Ovary (tissue), 9 donors: Measurements from ENCODE around the gene TFDP2. TPM values are rescaled to one million over a fixed set of nuclear protein-coding genes. Genes with fewer than 3 reads are reported as not detected.

Source experiments
- DNase-seq, 5 donors: peaks; one replicate each; pipeline ENCODE4 v3.0.0-alpha.2; 2019 to 2020
- H3K27ac ChIP-seq, 2 donors: fragments of 200-600 bp; one replicate each; pipeline versions ENCODE4 v1.5.1 to v1.8.0; 2019 to 2022
- H3K27me3 ChIP-seq: fragments of 200-600 bp; one replicate; pipeline ENCODE4 v1.8.0; 2022
- H3K36me3 ChIP-seq: fragments of 200-600 bp; sonication (generic); one replicate; pipeline ENCODE4 v1.5.1; 2019
- H3K4me1 ChIP-seq: one replicate; pipeline ENCODE4 v1.8.1; 2013; ENCODE audit warnings: mild to moderate bottlenecking, moderate library complexity; ENCODE audit not compliant: insufficient read depth
- H3K4me3 ChIP-seq: fragments of 200-600 bp; sonication (generic); one replicate; pipeline ENCODE4 v1.5.1; 2017
- H3K9me3 ChIP-seq, 2 donors: fragments of 200-600 bp in 1 of 2; sonication (generic) in 1 of 2; one replicate each; pipeline versions ENCODE4 v1.5.1 to v1.8.1; 2013 to 2019; ENCODE audit warnings: mild to moderate bottlenecking in 1 of 2, moderate library complexity in 1 of 2
- EP300 ChIP-seq: sonication (generic); formaldehyde crosslinking; IDR thresholded peaks from one replicate; pipeline ENCODE4 v1.6.1; 2017; ENCODE audit warnings: antibody characterized with exemption
- POLR2A ChIP-seq: fragments of 450-650 bp; IDR thresholded peaks from one replicate; pipeline ENCODE4 v1.6.1; 2017; ENCODE audit warnings: antibody characterized with exemption, mild to moderate bottlenecking, moderate library complexity
- WGBS, 3 donors: extraction: QIAGEN DNeasy Blood & Tissue Kit in 1 of 3; methylation state at CpG; one replicate each; pipeline versions ENCODE4 v1.1.5 to v1.1.7; 2013 to 2017; 5-methylcytosine and 5-hydroxymethylcytosine counted together
- intact Hi-C, 4 donors: fragments of 100-400 bp; cut with DNase I; formaldehyde crosslinking; loops; one replicate each; pipeline versions ENCODE4 v1.11.0 to v1.15.1; 2022 to 2023
- polyA plus RNA-seq, 2 donors: library from polyadenylated mRNA; stranded (reverse); fragments of 200-250 nt in 1 of 2; fragments of 350-450 nt in 1 of 2; fragmentation: Illumina TruSeq in 1 of 2; extraction: RNeasy Lipid Tissue Mini Kit (QIAGEN cat#74804) in 1 of 2; gene quantifications; one replicate each; pipeline ENCODE4 v1.2.3, GENCODE V29; 2013 to 2014
- total RNA-seq, 7 donors: library from RNA; depleted of rRNA in 2 of 7; stranded (reverse); fragments of >200 nt in 2 of 7; fragmentation: NEBNext Ultra II Directional in 3 of 7; extraction: Animal tissue kit (Norgen Biotek cat#: 25700) in 3 of 7; gene quantifications; one replicate each; pipeline versions ENCODE4 v1.1.0 to v1.2.4, GENCODE V29; 2016 to 2023
- TF ChIP-seq, protein P1 (sequence below), 3 donors: fragments of 450-650 bp in 2 of 3; fragments of 200-600 bp in 1 of 3; IDR thresholded peaks; one replicate each; pipeline versions ENCODE4 v1.5.1 to v1.8.0; 2016 to 2022; ENCODE audit warnings: antibody characterized with exemption in 3 of 3, mild to moderate bottlenecking in 1 of 3
- donor health status: DM: no; HTN: no; CAD: no; lungs with moderate emphysema.
- donor health status: DM: no; HTN: no; CAD: no.
- donor health status: Bipolar disorder and iron deficiency.
- donor health status: DM: yes; HTN: yes; CAD: no.
- donor health status: DM: no; HTN: no; CAD: no.
- donor health status: DM: yes; HTN: yes; CAD: no.

The TFDP2 gene
- total and polyA plus RNA-seq, 9 donors, result 25.7 to 89.8 (median 78.4) TPM

DNA sequence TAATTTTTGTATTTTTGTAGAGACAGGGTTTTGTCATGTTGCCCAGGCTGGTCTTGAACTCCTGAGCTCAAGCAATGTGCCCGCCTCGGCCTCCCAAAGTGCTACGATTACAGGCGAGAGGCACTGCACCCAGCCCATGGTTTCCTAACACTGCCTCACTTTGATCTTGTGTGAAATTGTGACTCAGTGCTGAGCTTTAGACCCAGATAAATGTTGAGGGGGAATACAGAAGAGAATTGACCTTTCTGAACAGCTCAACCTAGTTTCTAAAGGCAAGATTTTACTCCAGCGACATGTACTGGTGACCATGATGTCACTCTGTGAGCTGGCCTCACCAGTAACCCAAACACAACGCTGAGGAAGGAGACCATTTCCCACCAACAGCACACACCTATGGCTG lies 199.4 kb downstream of the TFDP2 start:
- no peaks in the 10 kb centered on the region for H3K27me3 ChIP-seq
- H3K9me3 ChIP-seq, result no peaks in the 10 kb centered on the region
- H3K27ac ChIP-seq, result no peak overlapping the region
- H3K4me3 ChIP-seq, result no peak overlapping the region
- no peaks in the 10 kb centered on the region for H3K36me3 ChIP-seq
- intact Hi-C loops, result no loop called here
- WGBS, 3 donors, result 90 to 95% (median 94%) methylated on average over 6 of the region's 6 CpGs
- DNase-seq, result no peak
- TF ChIP-seq EP300 (no peak), POLR2A (no peak)
- H3K4me1 ChIP-seq, result no peaks in the 10 kb centered on the region

GRCh38 chr3:141949399-141949798 lies 199.9 kb downstream of the TFDP2 start:
- DNase-seq, result no peak
- H3K4me1 ChIP-seq, result no peaks in the 10 kb centered on the region
- no peaks in the 10 kb centered on the region for H3K9me3 ChIP-seq
- H3K36me3 ChIP-seq, result no peaks in the 10 kb centered on the region
- intact Hi-C loops, result no loop called here
- TF ChIP-seq POLR2A (no peak), EP300 (no peak)
- TF ChIP-seq, protein P1, sequence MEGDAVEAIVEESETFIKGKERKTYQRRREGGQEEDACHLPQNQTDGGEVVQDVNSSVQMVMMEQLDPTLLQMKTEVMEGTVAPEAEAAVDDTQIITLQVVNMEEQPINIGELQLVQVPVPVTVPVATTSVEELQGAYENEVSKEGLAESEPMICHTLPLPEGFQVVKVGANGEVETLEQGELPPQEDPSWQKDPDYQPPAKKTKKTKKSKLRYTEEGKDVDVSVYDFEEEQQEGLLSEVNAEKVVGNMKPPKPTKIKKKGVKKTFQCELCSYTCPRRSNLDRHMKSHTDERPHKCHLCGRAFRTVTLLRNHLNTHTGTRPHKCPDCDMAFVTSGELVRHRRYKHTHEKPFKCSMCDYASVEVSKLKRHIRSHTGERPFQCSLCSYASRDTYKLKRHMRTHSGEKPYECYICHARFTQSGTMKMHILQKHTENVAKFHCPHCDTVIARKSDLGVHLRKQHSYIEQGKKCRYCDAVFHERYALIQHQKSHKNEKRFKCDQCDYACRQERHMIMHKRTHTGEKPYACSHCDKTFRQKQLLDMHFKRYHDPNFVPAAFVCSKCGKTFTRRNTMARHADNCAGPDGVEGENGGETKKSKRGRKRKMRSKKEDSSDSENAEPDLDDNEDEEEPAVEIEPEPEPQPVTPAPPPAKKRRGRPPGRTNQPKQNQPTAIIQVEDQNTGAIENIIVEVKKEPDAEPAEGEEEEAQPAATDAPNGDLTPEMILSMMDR (IDR thresholded peaks at IDR 0.05), result no peak
- H3K27me3 ChIP-seq, result no peaks in the 10 kb centered on the region
- no peak overlapping the region for H3K4me3 ChIP-seq
- 96 to 97% (median 96%) methylated on average over 10 of the region's 10 CpGs for WGBS, 3 donors
- H3K27ac ChIP-seq, result no peak overlapping the region

GRCh38 chr3:141945726-141946485 lies 203.4 kb downstream of the TFDP2 start:
- H3K36me3 ChIP-seq, result no peaks in the 10 kb centered on the region
- DNase-seq, result no peak
- H3K4me3 ChIP-seq, result no peak overlapping the region
- TF ChIP-seq POLR2A, result no peak
- no peak for TF ChIP-seq EP300
- TF ChIP-seq, protein P1 (IDR thresholded peaks at IDR 0.05), result no peak
- intact Hi-C loops, result no loop called here
- 89 to 92% (median 90%) methylated on average over 16 of the region's 16 CpGs for WGBS, 3 donors
- no peaks in the 10 kb centered on the region for H3K4me1 ChIP-seq
- H3K27ac ChIP-seq, result no peak overlapping the region
- H3K27me3 ChIP-seq, result no peaks in the 10 kb centered on the region
- H3K9me3 ChIP-seq, result no peaks in the 10 kb centered on the region

- Histone ChIP-seq H3K27ac (no peak overlapping the region), H3K4me1 (no peaks in the 10 kb centered on the region), H3K36me3 (no peaks in the 10 kb centered on the region), H3K9me3 (no peaks in the 10 kb centered on the region), H3K27me3 (no peaks in the 10 kb centered on the region), H3K4me3 (no peak overlapping the region)
- WGBS, 3 donors, result 91 to 95% (median 93%) methylated on average over 8 of the region's 8 CpGs
- intact Hi-C loops, result no loop called here
- no peak for TF ChIP-seq POLR2A
- TF ChIP-seq, protein P1 (IDR thresholded peaks at IDR 0.05), result no peak
- DNase-seq, result no peak
Measured at GRCh38 chr3:141942006-141942405, 207.3 kb downstream of the TFDP2 start.

DNA sequence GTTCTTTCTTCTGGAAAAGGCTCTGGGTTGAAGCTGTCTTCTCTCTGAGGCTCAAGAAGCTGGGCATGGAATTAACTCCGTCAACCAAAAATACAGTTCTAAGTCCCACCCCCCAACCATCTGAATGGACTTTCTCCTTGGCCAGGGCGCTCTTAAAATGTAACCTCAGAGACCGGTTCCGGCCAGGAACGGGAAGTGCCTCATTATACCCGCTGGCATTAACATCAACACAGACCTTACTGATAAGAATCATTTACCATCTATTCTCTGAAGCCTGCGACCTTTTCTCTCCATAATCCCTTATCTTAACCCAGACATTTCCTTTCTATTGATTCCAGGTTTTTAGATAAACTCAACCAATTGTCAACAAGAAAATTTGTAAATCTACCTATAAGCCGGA lies 208.3 kb downstream of the TFDP2 start:
- no peak for DNase-seq
- Histone ChIP-seq H3K27me3 (no peaks in the 10 kb centered on the region), H3K9me3 (no peaks in the 10 kb centered on the region), H3K4me1 (no peaks in the 10 kb centered on the region), H3K4me3 (no peak overlapping the region), H3K36me3 (no peaks in the 10 kb centered on the region), H3K27ac (no peak overlapping the region)
- TF ChIP-seq EP300 (no peak), POLR2A (no peak)
- TF ChIP-seq, protein P1 (IDR thresholded peaks at IDR 0.05), result no peak
- intact Hi-C loops, result no loop called here
- WGBS, 3 donors, result 80 to 87% (median 85%) methylated on average over 8 of the region's 8 CpGs
